Amniotic epithelial cell (primary cell): ENCODE results near the gene GPBAR1.

Experiments
- DNase-seq: peaks from one replicate; pipeline ENCODE4 v3.0.0-alpha.2; 2010; ENCODE audit warnings: low read depth

The GPBAR1 gene

GRCh38 chr2:218310853-218311540 is 50.2 kb downstream of the GPBAR1 start:
- no peak for DNase-seq

GRCh38 chr2:218311541-218312266 is 50.9 kb downstream of the GPBAR1 start:
- DNase-seq = peak; percentile 58

DNA sequence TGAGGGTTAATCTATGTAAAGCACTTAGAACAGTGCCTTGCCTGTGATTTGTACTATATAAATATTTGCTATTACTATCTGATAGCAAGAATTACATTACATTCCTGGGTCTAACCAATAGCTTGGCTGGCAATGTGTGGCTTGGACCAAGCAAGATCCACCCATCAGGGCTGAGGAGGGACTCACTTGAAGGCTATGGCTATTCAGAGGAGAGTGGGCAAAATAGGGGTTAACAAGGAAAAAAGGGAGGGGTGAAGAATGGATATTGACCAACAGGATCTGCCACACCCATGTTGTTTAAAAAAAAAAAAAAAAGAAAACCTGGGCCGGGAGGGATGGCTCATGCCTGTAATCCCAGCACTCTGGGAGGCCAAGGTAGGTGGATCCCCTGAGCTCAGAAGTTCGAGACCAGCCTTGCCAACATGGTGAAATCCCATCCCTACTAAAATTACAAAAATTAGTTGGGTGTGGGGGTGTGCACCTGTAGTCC is 51.5 kb downstream of the GPBAR1 start:
- peak; percentile 41 for DNase-seq

DNA sequence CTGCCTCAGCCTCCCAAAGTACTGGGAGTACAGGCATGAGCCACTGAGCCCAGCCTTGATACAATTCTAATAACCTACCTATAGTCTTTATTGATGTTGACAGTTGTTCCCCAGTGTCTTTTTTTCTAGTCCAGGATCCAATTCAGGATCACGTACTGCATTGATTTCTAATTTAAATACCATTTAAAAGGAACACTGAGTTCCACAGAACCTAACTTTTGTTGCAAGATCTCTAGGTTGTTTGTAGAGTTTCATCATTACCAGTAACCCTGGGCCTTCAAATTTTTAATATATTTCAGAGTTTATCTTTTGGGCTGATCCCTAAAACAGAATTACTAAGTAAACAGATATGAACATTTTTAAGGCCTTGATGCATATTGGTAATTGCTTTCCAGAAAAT is 52.5 kb downstream of the GPBAR1 start:
- no peak for DNase-seq
